Hepatocyte (in vitro differentiated cells): ENCODE results near the gene PVR. TPM values are rescaled to one million over a fixed set of nuclear protein-coding genes. Genes with fewer than 3 reads are reported as not detected.

Experiments
- DNase-seq: peaks from one replicate; pipeline ENCODE4 v3.0.0-alpha.2; 2016; ENCODE audit warnings: low spot score
- H2AFZ ChIP-seq: fragments of 200-600 bp; sonication (generic); 2 replicates; pipeline ENCODE4 v1.6.0; 2016; ENCODE audit warnings: antibody characterized with exemption, mild to moderate bottlenecking
- H3K27ac ChIP-seq: fragments of 200-600 bp; sonication (generic); 2 replicates; pipeline ENCODE4 v1.5.1; 2016; ENCODE audit warnings: mild to moderate bottlenecking
- H3K27me3 ChIP-seq: fragments of 200-600 bp; sonication (generic); 2 replicates; pipeline ENCODE4 v1.6.1; 2016
- H3K36me3 ChIP-seq: fragments of 200-600 bp; sonication (generic); replicated peaks from 2 replicates; pipeline ENCODE4 v1.5.1; 2016; ENCODE audit warnings: low read depth; ENCODE audit not compliant: insufficient read depth
- H3K4me1 ChIP-seq: fragments of 200-600 bp; sonication (generic); 2 replicates; pipeline ENCODE4 v1.5.1; 2016; ENCODE audit warnings: mild to moderate bottlenecking, moderate library complexity; ENCODE audit not compliant: insufficient read depth
- H3K4me2 ChIP-seq: fragments of 200-600 bp; sonication (generic); 2 replicates; pipeline ENCODE4 v1.6.0; 2016
- H3K4me3 ChIP-seq: fragments of 200-600 bp; sonication (generic); 2 replicates; pipeline ENCODE4 v1.5.1; 2016; ENCODE audit warnings: mild to moderate bottlenecking
- H3K79me2 ChIP-seq: fragments of 200-600 bp; sonication (generic); 2 replicates; pipeline ENCODE4 v1.6.0; 2017; ENCODE audit warnings: mild to moderate bottlenecking
- H3K9me2 ChIP-seq: fragments of 200-600 bp; sonication (generic); replicated peaks from 2 replicates; pipeline ENCODE4 v1.6.0; 2017; ENCODE audit warnings: mild to moderate bottlenecking; ENCODE audit not compliant: insufficient read depth
- H3K9me3 ChIP-seq: fragments of 200-600 bp; sonication (generic); 2 replicates; pipeline ENCODE4 v1.5.1; 2016; ENCODE audit warnings: low read depth, mild to moderate bottlenecking
- H4K20me1 ChIP-seq: fragments of 200-600 bp; sonication (generic); 2 replicates; pipeline ENCODE4 v1.6.0; 2016; ENCODE audit warnings: mild to moderate bottlenecking; ENCODE audit not compliant: insufficient read depth, poor library complexity, severe bottlenecking
- EZH2 ChIP-seq: fragments of 200-600 bp; sonication (generic); IDR thresholded peaks from 2 replicates; pipeline ENCODE4 v1.6.1; 2016; ENCODE audit warnings: antibody characterized with exemption, mild to moderate bottlenecking, borderline replicate concordance
- EZH2phosphoT487 ChIP-seq: fragments of 200-600 bp; sonication (generic); IDR thresholded peaks from one replicate; pipeline ENCODE4 v1.6.1; 2018; ENCODE audit warnings: antibody characterized with exemption, mild to moderate bottlenecking, low read depth, moderate library complexity; ENCODE audit not compliant: unreplicated experiment, severe bottlenecking
- WGBS: methylation state at CpG from one replicate; pipeline ENCODE4 v1.1.6; 2016; ENCODE audit warnings: low lambda C conversion rate; ENCODE audit errors: missing lambda C conversion rate; 5-methylcytosine and 5-hydroxymethylcytosine counted together
- polyA plus RNA-seq: library from polyadenylated mRNA; unstranded; fragments of >200 nt; fragmentation: Nextera tagmentation; extraction: Ambion mirVana; gene quantifications from 2 replicates; pipeline ENCODE4 v1.2.1, GENCODE V29; 2016
- total RNA-seq: library from RNA; depleted of rRNA; stranded (reverse); fragments of >200 nt; gene quantifications from 2 replicates; pipeline ENCODE4 v1.2.3, GENCODE V29; 2014
- TF ChIP-seq, protein P1 (sequence below): fragments of 200-600 bp; sonication (generic); IDR thresholded peaks from 2 replicates; pipeline ENCODE4 v1.5.1; 2016; ENCODE audit warnings: antibody characterized with exemption, mild to moderate bottlenecking; ENCODE audit not compliant: poor library complexity

Gene PVR
- total and polyA plus RNA-seq, 2 experiments from 2014 or later, result 85.6 to 123 TPM

DNA sequence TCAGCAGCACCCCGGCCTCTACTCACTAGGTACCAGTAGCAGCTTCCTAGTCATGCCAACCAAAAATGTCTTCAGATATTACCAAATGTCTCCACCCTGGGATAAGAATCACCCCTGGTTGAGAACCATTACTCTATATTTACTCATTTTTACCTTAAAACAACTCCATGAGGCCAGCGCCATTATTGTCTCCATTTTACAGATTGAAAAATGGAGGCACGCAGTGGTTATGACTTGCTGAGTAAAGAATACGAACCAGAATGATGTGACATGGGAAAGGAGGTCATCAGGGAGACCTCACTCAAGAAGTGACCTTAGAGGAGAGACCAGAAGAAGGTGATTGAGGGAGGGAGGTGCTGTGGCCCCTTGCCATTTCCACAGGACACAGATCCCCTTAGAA lies 29.8 kb downstream of the PVR start:
- Histone ChIP-seq H3K27me3 (no peaks in the 10 kb centered on the region), H3K4me2 (no peak overlapping the region), H3K9me3 (no peaks in the 10 kb centered on the region), H3K36me3 (no peaks in the 10 kb centered on the region), H3K79me2 (no peaks in the 10 kb centered on the region), H3K27ac (no peak overlapping the region), H2AFZ (no peak overlapping the region), H4K20me1 (no peaks in the 10 kb centered on the region), H3K9me2 (no peaks in the 10 kb centered on the region), H3K4me3 (no peak overlapping the region), H3K4me1 (peaks cover 3% of the 10 kb centered on the region)
- TF ChIP-seq EZH2 (no peak), EZH2phosphoT487 (no peak)
- TF ChIP-seq, protein P1, sequence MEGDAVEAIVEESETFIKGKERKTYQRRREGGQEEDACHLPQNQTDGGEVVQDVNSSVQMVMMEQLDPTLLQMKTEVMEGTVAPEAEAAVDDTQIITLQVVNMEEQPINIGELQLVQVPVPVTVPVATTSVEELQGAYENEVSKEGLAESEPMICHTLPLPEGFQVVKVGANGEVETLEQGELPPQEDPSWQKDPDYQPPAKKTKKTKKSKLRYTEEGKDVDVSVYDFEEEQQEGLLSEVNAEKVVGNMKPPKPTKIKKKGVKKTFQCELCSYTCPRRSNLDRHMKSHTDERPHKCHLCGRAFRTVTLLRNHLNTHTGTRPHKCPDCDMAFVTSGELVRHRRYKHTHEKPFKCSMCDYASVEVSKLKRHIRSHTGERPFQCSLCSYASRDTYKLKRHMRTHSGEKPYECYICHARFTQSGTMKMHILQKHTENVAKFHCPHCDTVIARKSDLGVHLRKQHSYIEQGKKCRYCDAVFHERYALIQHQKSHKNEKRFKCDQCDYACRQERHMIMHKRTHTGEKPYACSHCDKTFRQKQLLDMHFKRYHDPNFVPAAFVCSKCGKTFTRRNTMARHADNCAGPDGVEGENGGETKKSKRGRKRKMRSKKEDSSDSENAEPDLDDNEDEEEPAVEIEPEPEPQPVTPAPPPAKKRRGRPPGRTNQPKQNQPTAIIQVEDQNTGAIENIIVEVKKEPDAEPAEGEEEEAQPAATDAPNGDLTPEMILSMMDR, result no peak
- 95% methylated on average over 4 of the region's 4 CpGs for WGBS
- DNase-seq, result no peak

DNA sequence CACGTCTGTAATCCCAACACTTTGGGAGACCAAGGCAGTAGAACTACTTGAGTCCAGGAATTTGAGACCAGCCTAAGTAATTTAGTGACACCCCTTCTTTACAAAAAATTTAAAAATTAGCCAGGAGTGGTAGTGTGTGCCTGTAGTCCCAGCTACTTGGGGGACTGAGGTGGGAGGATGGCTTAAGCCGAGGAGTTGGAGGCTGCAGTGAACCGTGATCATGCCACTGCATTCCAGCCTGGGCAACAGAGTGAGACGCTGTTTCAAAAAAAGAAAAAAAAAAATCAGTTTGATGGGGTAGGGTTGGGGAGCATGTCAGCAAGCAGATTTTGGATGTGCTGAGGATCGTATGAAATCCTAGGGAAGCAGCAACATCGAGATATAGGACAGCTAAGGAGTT lies 31.8 kb downstream of the PVR start:
- Histone ChIP-seq H3K27ac (no peak overlapping the region), H4K20me1 (no peaks in the 10 kb centered on the region), H3K36me3 (no peaks in the 10 kb centered on the region), H3K9me3 (no peaks in the 10 kb centered on the region), H3K9me2 (no peaks in the 10 kb centered on the region), H3K4me1 (peaks cover 3% of the 10 kb centered on the region), H2AFZ (no peak overlapping the region), H3K4me2 (no peak overlapping the region), H3K4me3 (no peak overlapping the region), H3K27me3 (no peaks in the 10 kb centered on the region), H3K79me2 (no peaks in the 10 kb centered on the region)
- 91% methylated on average over 6 of the region's 6 CpGs for WGBS
- DNase-seq, result no peak
- TF ChIP-seq EZH2phosphoT487 (no peak), EZH2 (no peak)
- TF ChIP-seq, protein P1, result no peak

DNA sequence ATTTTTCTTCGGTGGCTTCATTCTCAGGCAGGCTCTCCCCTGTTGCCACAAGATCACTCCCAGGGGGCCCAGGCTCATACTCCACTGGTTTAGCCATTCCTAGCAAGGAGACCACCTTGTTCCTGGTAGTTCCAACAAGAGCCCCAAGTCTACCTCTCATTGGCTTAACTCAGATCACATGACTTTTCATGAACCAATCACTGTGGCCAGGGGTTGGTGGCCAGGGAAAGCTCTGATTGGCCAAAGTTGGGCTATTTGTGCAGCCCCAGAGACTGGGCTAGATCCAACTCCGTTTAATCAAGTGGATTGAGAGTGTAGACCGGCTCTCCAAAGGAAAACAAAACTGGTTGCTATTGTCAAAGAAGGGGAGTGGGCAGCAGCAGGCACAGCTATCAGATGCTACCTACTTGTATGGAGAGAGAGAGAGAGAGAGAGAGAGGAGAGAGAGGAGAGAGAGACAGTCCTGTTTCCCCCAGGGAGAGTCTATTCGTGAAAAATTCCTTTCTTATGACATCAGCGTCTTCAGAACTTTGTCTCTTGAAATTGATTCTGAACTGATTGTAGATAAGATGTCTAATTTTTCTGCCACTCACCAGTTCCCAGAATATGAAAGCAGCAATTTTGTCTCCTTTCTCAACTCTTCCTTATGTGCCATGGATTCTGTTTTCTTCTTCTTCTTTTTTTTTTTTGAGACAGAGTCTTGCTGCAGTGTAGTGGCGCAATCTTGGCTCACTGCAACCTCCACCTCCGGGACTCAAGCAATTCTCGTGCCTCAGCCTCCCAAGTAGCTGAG lies 33.5 kb downstream of the PVR start:
- peak overlapping the region; percentile 70 for H3K27ac ChIP-seq
- H3K4me1 ChIP-seq, result peaks cover 3% of the 10 kb centered on the region
- DNase-seq, result peak; percentile 50
- no peak overlapping the region for H3K4me3 ChIP-seq
- no peaks in the 10 kb centered on the region for H3K9me2 ChIP-seq
- no peak overlapping the region for H3K4me2 ChIP-seq
- no peak for TF ChIP-seq EZH2phosphoT487
- TF ChIP-seq, protein P1, result no peak
- no peak for TF ChIP-seq EZH2
- no peaks in the 10 kb centered on the region for H3K79me2 ChIP-seq
- H3K9me3 ChIP-seq, result no peaks in the 10 kb centered on the region
- no peaks in the 10 kb centered on the region for H4K20me1 ChIP-seq
- H3K36me3 ChIP-seq, result no peaks in the 10 kb centered on the region
- H3K27me3 ChIP-seq, result no peaks in the 10 kb centered on the region
- no peak overlapping the region for H2AFZ ChIP-seq
- 57% methylated on average over 8 of the region's 8 CpGs for WGBS
